Small intestine (tissue), 7 donors: ENCODE data around the gene DLK2. TPM values are rescaled to one million over a fixed set of nuclear protein-coding genes. Genes with fewer than 3 reads are reported as not detected.
A peak's percentile ranks its signal among the peaks of the same experiment; 100 is the strongest.

Experiments used
- DNase-seq, 2 donors: peaks; one replicate each; pipeline versions ENCODE4 v3.0.0 to v3.0.0-alpha.2; 2013
- FAIRE-seq: peaks from 2 replicates; lab custom pipeline; 2012; peaks lifted over from hg19 to GRCh38; lab: Jason Lieb, UNC
- H3K27ac ChIP-seq, 3 donors: one replicate each; pipeline ENCODE4 v1.5.1; 2013; ENCODE audit warnings: low read length in 2 of 3, mild to moderate bottlenecking in 2 of 3, control low read depth in 1 of 3, inconsistent platforms in 1 of 3, low read depth in 1 of 3, moderate library complexity in 1 of 3
- H3K27me3 ChIP-seq, 3 donors: one replicate each; pipeline ENCODE4 v1.6.1; 2013; ENCODE audit warnings: low read length in 3 of 3, inconsistent platforms in 1 of 3; ENCODE audit not compliant: control insufficient read depth in 3 of 3, insufficient read depth in 3 of 3
- H3K36me3 ChIP-seq, 3 donors: one replicate each; pipeline ENCODE4 v1.6.1; 2013; ENCODE audit warnings: low read length in 3 of 3, inconsistent platforms in 1 of 3, low read depth in 1 of 3, mild to moderate bottlenecking in 1 of 3, moderate library complexity in 1 of 3; ENCODE audit not compliant: control insufficient read depth in 3 of 3, insufficient read depth in 2 of 3
- H3K4me1 ChIP-seq, 3 donors: one replicate each; pipeline ENCODE4 v1.6.1; 2013; ENCODE audit warnings: low read length in 2 of 3, inconsistent platforms in 1 of 3, low read depth in 1 of 3, mild to moderate bottlenecking in 1 of 3, moderate library complexity in 1 of 3; ENCODE audit not compliant: control insufficient read depth in 3 of 3, insufficient read depth in 2 of 3
- H3K4me3 ChIP-seq, 3 donors: one replicate each; pipeline ENCODE4 v1.5.1; 2013; ENCODE audit warnings: low read length in 3 of 3, control low read depth in 1 of 3, inconsistent platforms in 1 of 3, low read depth in 1 of 3, mild to moderate bottlenecking in 1 of 3, moderate library complexity in 1 of 3
- H3K9me3 ChIP-seq, 2 donors: one replicate each; pipeline ENCODE4 v1.6.1; 2013; ENCODE audit warnings: low read depth in 1 of 2, low read length in 1 of 2; ENCODE audit not compliant: control insufficient read depth in 2 of 2, insufficient read depth in 1 of 2
- WGBS, 3 donors: extraction: QIAGEN DNeasy Blood & Tissue Kit; methylation state at CpG; one replicate each; pipeline ENCODE4 v1.1.7; 2013; 5-methylcytosine and 5-hydroxymethylcytosine counted together
- polyA plus RNA-seq, 4 donors: library from polyadenylated mRNA; stranded (reverse) in 3 of 4; unstranded in 1 of 4; fragments of 200-250 nt in 3 of 4; fragments of 120-200 nt in 1 of 4; gene quantifications; one replicate each; pipeline versions ENCODE4 v1.2.1 to v1.2.3, GENCODE V29; 2013
- donor health status: healthy with polysubstance abuse.
- donor health status: control.
- donor health status: control.
- donor health status: Bipolar disorder and iron deficiency.
- donor health status: healthy.

DLK2 gene
- polyA plus RNA-seq, 4 donors: 0.72 to 1.3 TPM; not detected in 2

DNA sequence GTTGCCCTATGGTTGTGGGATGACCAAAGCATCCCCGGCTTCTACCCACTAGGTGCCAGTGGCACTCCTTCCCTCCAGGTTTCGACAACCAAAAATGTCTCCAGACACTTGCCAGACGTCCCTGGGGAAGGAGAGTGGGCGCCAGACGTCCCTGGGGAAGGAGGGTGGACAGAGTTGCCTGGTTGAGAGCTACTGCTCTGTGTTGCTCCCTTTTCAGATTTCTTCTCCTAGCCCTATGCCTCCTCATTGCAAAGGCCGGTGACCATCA lies 41.7 kb upstream of the DLK2 start:
- FAIRE-seq (no peak), DNase-seq (no peak)
- H3K9me3 ChIP-seq: no peaks in the 10 kb centered on the region
- peaks cover 8 to 82% (median 16%) of the 10 kb centered on the region in 3 donors for H3K36me3 ChIP-seq
- no peaks in the 10 kb centered on the region for H3K27me3 ChIP-seq
- peaks cover 9 to 49% (median 20%) of the 10 kb centered on the region in 3 donors for H3K4me1 ChIP-seq
- no peak overlapping the region for H3K27ac ChIP-seq
- WGBS, 3 donors: 92 to 94% (median 94%) methylated on average over 6 of the region's 6 CpGs
- H3K4me3 ChIP-seq: no peak overlapping the region

GRCh38 chr6:43496370-43497128 lies 41.2 kb upstream of the DLK2 start:
- FAIRE-seq: no peak
- Histone ChIP-seq H3K9me3 (no peaks in the 10 kb centered on the region), H3K27ac (no peak overlapping the region), H3K4me1 (peaks cover 13 to 53% (median 23%) of the 10 kb centered on the region in 3 donors), H3K4me3 (no peak overlapping the region), H3K36me3 (peaks cover 8 to 85% (median 16%) of the 10 kb centered on the region in 3 donors), H3K27me3 (no peaks in the 10 kb centered on the region)
- peak in 1 of 2 donors; percentile 62 for DNase-seq
- WGBS, 3 donors: 72 to 84% (median 77%) methylated on average over 16 to 18 of the region's 18 CpGs

DNA sequence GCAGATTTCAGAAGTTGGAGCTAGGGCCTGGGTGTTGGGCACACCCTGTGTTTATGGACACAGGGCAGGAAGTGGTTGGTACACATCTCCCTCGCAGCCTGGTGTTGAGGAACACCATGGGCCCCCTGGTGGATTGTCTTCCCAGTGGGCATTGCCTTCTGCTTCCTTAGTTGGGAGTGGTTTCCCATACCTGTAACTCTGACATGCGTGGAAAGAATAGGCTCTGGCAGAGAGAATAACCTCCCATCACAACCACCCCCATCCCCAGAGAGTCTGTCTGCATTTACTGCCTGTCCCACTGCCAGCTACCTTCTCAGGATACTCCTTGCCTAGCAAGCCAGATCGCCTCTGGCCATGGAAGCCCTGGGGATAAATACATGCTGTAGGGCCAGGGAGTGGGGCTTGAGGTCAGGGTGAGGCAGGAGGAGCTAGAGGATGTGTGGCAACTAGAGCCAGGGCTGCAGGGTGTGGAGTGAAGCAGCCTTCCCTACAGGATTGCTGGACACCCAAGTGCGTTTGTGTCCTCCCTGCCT lies 40.1 kb upstream of the DLK2 start:
- 76 to 81% (median 76%) methylated on average over 4 of the region's 4 CpGs for WGBS, 3 donors
- H3K4me1 ChIP-seq: peaks cover 13 to 53% (median 23%) of the 10 kb centered on the region in 3 donors

GRCh38 chr6:43494766-43495165 lies 39.4 kb upstream of the DLK2 start:
- no peaks in the 10 kb centered on the region for H3K27me3 ChIP-seq
- DNase-seq (no peak), FAIRE-seq (no peak)
- H3K4me1 ChIP-seq: peaks cover 13 to 53% (median 27%) of the 10 kb centered on the region in 3 donors
- no peaks in the 10 kb centered on the region for H3K9me3 ChIP-seq
- peak overlapping the region in 1 of 3 donors; percentile 93 for H3K27ac ChIP-seq
- peaks cover 0 to 71% (median 4%) of the 10 kb centered on the region in 3 donors for H3K36me3 ChIP-seq
- H3K4me3 ChIP-seq: no peak overlapping the region
- 91 to 94% (median 93%) methylated on average over 4 of the region's 4 CpGs for WGBS, 3 donors

More for the DNA sequence above, 40.1 kb upstream of the DLK2 start:
- Histone ChIP-seq H3K27ac (peak overlapping the region in 1 of 3 donors; percentile 17), H3K4me3 (no peak overlapping the region), H3K36me3 (peaks cover 0 to 74% (median 8%) of the 10 kb centered on the region in 3 donors), H3K27me3 (no peaks in the 10 kb centered on the region), H3K9me3 (no peaks in the 10 kb centered on the region)
- DNase-seq (peak; percentile 45 to 61), FAIRE-seq (no peak)

DNA sequence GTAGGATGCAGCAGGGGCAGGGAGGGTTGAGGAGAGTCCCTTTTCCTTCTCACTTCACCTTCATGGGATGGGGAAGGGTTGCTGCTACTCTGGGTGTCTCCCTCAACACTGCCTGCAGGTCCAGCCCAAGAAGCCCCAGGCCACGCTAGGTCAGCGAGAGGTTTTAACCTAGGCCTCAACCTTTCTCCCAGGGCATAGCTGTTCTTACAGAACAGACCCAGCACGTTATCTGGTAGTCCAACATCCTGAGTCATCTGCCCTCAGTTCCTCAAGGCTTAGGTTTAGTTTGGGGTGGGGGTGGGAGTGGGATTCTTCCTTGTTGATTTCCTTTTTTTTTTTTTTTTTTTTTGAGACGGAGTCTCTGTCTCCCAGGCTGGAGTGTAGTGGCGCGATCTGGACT lies 39.0 kb upstream of the DLK2 start:
- peaks cover 0 to 71% (median 3%) of the 10 kb centered on the region in 3 donors for H3K36me3 ChIP-seq
- no peaks in the 10 kb centered on the region for H3K27me3 ChIP-seq
- H3K4me3 ChIP-seq: no peak overlapping the region
- no peaks in the 10 kb centered on the region for H3K9me3 ChIP-seq
- H3K4me1 ChIP-seq: peaks cover 13 to 53% (median 27%) of the 10 kb centered on the region in 3 donors
- peak overlapping the region; percentile 61 to 93 (median 70) for H3K27ac ChIP-seq
- no peak for DNase-seq
- 73 to 93% (median 82%) methylated on average over 6 of the region's 6 CpGs for whole genome bisulfite sequencing, 3 donors
- FAIRE-seq: no peak

- Histone ChIP-seq H3K27me3 (no peaks in the 10 kb centered on the region), H3K27ac (peak overlapping the region; percentile 61 to 93 (median 79)), H3K4me1 (peaks cover 13 to 53% (median 27%) of the 10 kb centered on the region in 3 donors), H3K36me3 (peaks cover 0 to 71% (median 0%) of the 10 kb centered on the region in 3 donors), H3K4me3 (no peak overlapping the region), H3K9me3 (no peaks in the 10 kb centered on the region)
- WGBS, 3 donors: 25 to 73% (median 50%) methylated on average over 7 of the region's 7 CpGs
- FAIRE-seq (no peak), DNase-seq (peak; percentile 90 to 96)
These were observed 38.5 kb upstream of the DLK2 start for GRCh38 chr6:43493833-43494232.

GRCh38 chr6:43493230-43493629 lies 37.9 kb upstream of the DLK2 start:
- peaks cover 0 to 69% (median 0%) of the 10 kb centered on the region in 3 donors for H3K36me3 ChIP-seq
- H3K4me1 ChIP-seq: peaks cover 13 to 57% (median 27%) of the 10 kb centered on the region in 3 donors
- FAIRE-seq (no peak), DNase-seq (no peak)
- H3K9me3 ChIP-seq: no peaks in the 10 kb centered on the region
- H3K27me3 ChIP-seq: no peaks in the 10 kb centered on the region
- H3K27ac ChIP-seq: peak overlapping the region in 2 of 3 donors; percentile 79 to 93
- H3K4me3 ChIP-seq: no peak overlapping the region
- WGBS, 3 donors: 36 to 68% (median 51%) methylated on average over 2 of the region's 2 CpGs

DNA sequence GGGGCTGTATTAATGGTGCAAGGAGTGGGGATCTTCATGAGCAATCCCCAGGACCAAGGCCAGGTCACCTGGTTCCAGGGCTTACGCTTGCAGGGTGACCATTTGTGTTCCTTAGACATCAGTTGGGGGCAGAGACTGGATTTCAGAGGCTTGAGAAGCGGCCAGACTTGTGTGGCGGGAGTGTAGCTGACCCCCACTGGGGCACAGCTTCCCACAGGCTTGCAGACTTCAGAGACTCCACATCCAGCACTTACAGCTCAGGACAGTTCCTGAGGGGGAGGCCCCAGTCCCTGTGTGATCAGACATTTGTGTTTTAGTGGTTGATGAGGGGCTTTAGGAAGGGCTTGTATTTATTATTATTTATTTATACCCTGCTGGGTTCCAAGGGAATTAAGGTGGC lies 37.3 kb upstream of the DLK2 start:
- Histone ChIP-seq H3K36me3 (peaks cover 0 to 63% (median 0%) of the 10 kb centered on the region in 3 donors), H3K9me3 (no peaks in the 10 kb centered on the region), H3K4me1 (peaks cover 13 to 58% (median 27%) of the 10 kb centered on the region in 3 donors), H3K27me3 (no peaks in the 10 kb centered on the region), H3K4me3 (no peak overlapping the region), H3K27ac (peak overlapping the region in 2 of 3 donors; percentile 79 to 93)
- 57 to 71% (median 66%) methylated on average over 3 of the region's 3 CpGs for WGBS, 3 donors
- DNase-seq (no peak), FAIRE-seq (no peak)
